DND-41 (cell line): ENCODE results near the gene PDE6G.

Experiments
- EZH2 ChIP-seq: IDR thresholded peaks from 3 replicates; pipeline ENCODE4 v1.6.1; 2012; ENCODE audit warnings: borderline replicate concordance, low read depth, mild to moderate bottlenecking, moderate library complexity, low read length, inconsistent platforms; ENCODE audit not compliant: severe bottlenecking
- TF ChIP-seq, protein P1 (sequence below): IDR thresholded peaks from 2 replicates; pipeline ENCODE4 v1.5.1; 2012; ENCODE audit warnings: borderline replicate concordance, low read length, moderate library complexity, mild to moderate bottlenecking; ENCODE audit not compliant: poor library complexity, severe bottlenecking; ENCODE audit errors: extremely low read depth

DNA sequence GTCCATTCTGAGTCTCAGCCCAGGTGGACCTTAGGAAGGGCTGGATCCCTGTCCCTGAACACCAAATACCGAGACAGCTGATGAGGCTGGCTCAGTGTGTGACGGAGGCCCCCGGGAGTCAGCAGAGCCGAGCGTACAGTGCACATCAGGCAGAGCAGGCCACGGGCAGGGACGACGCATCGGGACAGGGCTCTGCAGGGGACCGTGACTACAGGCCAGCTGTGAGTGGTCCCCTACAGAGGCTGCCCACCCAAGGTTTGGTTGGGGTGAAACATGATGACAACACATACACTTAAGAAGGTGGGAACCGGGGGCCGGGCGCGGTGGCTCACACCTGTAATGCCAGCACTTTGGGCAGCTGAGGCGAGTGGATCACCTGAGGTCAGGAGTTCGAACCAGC lies 16.6 kb upstream of the PDE6G start:
- TF ChIP-seq, protein P1, sequence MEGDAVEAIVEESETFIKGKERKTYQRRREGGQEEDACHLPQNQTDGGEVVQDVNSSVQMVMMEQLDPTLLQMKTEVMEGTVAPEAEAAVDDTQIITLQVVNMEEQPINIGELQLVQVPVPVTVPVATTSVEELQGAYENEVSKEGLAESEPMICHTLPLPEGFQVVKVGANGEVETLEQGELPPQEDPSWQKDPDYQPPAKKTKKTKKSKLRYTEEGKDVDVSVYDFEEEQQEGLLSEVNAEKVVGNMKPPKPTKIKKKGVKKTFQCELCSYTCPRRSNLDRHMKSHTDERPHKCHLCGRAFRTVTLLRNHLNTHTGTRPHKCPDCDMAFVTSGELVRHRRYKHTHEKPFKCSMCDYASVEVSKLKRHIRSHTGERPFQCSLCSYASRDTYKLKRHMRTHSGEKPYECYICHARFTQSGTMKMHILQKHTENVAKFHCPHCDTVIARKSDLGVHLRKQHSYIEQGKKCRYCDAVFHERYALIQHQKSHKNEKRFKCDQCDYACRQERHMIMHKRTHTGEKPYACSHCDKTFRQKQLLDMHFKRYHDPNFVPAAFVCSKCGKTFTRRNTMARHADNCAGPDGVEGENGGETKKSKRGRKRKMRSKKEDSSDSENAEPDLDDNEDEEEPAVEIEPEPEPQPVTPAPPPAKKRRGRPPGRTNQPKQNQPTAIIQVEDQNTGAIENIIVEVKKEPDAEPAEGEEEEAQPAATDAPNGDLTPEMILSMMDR, result no peak
- no peak for TF ChIP-seq EZH2
